H1 (cell line): Measurements from ENCODE around the gene CDR2L. TPM values are rescaled to one million over a fixed set of nuclear protein-coding genes. Genes with fewer than 3 reads are reported as not detected.

Experiments used
- CTCF ChIA-PET: fragments of 300-600 bp; sonication (Branson Sonifier 250); formaldehyde crosslinking; loops from one replicate; lab custom pipeline; 2021; ENCODE audit not compliant: partially characterized antibody; lab: Charles Lee
- POLR2A ChIA-PET: fragments of 300-600 bp; sonication (Branson Sonifier 250); formaldehyde crosslinking; loops from one replicate; lab custom pipeline; 2021; ENCODE audit warnings: inconsistent platforms; ENCODE audit not compliant: partially characterized antibody; lab: Charles Lee
- DNase-seq, 2 experiments: peaks; one replicate each; pipeline versions ENCODE4 v3.0.0 to v3.0.0-alpha.2; 2010 to 2022; ENCODE audit warnings: low spot score in 2 of 2, low read depth in 1 of 2, mixed read lengths in 1 of 2
- FAIRE-seq: peaks from 2 replicates; lab custom pipeline; 2011; peaks lifted over from hg19 to GRCh38; lab: Jason Lieb, UNC
- H2AFZ ChIP-seq: 2 replicates; pipeline ENCODE4 v1.8.1; 2012; ENCODE audit warnings: low read length, inconsistent platforms
- H2AK5ac ChIP-seq: 2 replicates; pipeline ENCODE4 v1.6.1; 2013; ENCODE audit warnings: low read depth, low read length
- H2BK120ac ChIP-seq: replicated peaks from 2 replicates; pipeline ENCODE3; 2013; ENCODE audit warnings: low read depth, low read length, inconsistent platforms
- H2BK12ac ChIP-seq: 2 replicates; pipeline ENCODE4 v1.6.1; 2013; ENCODE audit warnings: low read depth, low read length
- H2BK15ac ChIP-seq: 2 replicates; pipeline ENCODE4 v1.6.1; 2013; ENCODE audit warnings: low read length
- H2BK20ac ChIP-seq: 2 replicates; pipeline ENCODE4 v1.6.1; 2013; ENCODE audit warnings: low read length
- H2BK5ac ChIP-seq: 2 replicates; pipeline ENCODE4 v1.6.1; 2013; ENCODE audit warnings: low read depth, low read length
- H3K14ac ChIP-seq: 2 replicates; pipeline ENCODE4 v1.6.1; 2013; ENCODE audit warnings: inconsistent platforms; ENCODE audit not compliant: insufficient read length
- H3K18ac ChIP-seq: 2 replicates; pipeline ENCODE4 v1.6.1; 2013; ENCODE audit warnings: low read length; ENCODE audit errors: extremely low read depth
- H3K23ac ChIP-seq: 2 replicates; pipeline ENCODE4 v1.6.1; 2013; ENCODE audit warnings: inconsistent platforms; ENCODE audit not compliant: insufficient read length
- H3K23me2 ChIP-seq: 2 replicates; pipeline ENCODE4 v1.6.1; 2013; ENCODE audit warnings: low read depth, low read length
- H3K27ac ChIP-seq: 2 replicates; pipeline ENCODE4 v1.6.1; 2011; ENCODE audit warnings: low read depth, low read length, inconsistent platforms
- H3K27me3 ChIP-seq, 4 experiments: replicated peaks in 1 of 4; 1 replicate in 1 of 4; 2 replicates in 3 of 4; pipeline versions ENCODE4 v1.6.1 to v1.8.1; 2011 to 2013; ENCODE audit warnings: low read length in 3 of 4, mild to moderate bottlenecking in 3 of 4, inconsistent platforms in 2 of 4, mixed read lengths in 2 of 4, moderate library complexity in 1 of 4; ENCODE audit not compliant: control insufficient read depth in 3 of 4, insufficient read depth in 3 of 4; ENCODE audit errors: extremely low read depth in 1 of 4
- H3K36me3 ChIP-seq, 4 experiments: 2 replicates each; pipeline versions ENCODE4 v1.6.1 to v1.8.1; 2011 to 2013; ENCODE audit warnings: mild to moderate bottlenecking in 4 of 4, low read length in 3 of 4, moderate library complexity in 2 of 4, control low read depth in 1 of 4, inconsistent platforms in 1 of 4; ENCODE audit not compliant: insufficient read depth in 4 of 4, control insufficient read depth in 2 of 4
- H3K4ac ChIP-seq: replicated peaks from 2 replicates; pipeline ENCODE3; 2013; ENCODE audit warnings: low read length, low read depth, mixed read lengths, inconsistent platforms; ENCODE audit not compliant: insufficient read length
- H3K4me1 ChIP-seq, 4 experiments: replicated peaks in 1 of 4; 1 replicate in 1 of 4; 2 replicates in 3 of 4; pipeline versions ENCODE4 v1.6.1 to v1.8.1; 2011 to 2013; ENCODE audit warnings: low read length in 3 of 4, inconsistent platforms in 2 of 4, mixed read lengths in 1 of 4; ENCODE audit not compliant: insufficient read depth in 4 of 4, control insufficient read depth in 3 of 4
- H3K4me2 ChIP-seq, 2 experiments: 2 replicates each; pipeline versions ENCODE4 v1.6.1 to v1.8.1; 2011 to 2013; ENCODE audit warnings: low read depth in 2 of 2, low read length in 2 of 2, control low read depth in 1 of 2, inconsistent platforms in 1 of 2, mild to moderate bottlenecking in 1 of 2; ENCODE audit not compliant: insufficient read depth in 1 of 2
- H3K4me3 ChIP-seq, 4 experiments: fragments of 200-600, 300-600 bp in 1 of 4; sonication (generic), shearing (Covaris generic), sonication (Bioruptor Twin) in 1 of 4; 2 replicates each; pipeline versions ENCODE4 v1.5.1 to v1.8.1; 2011 to 2016; ENCODE audit warnings: low read length in 4 of 4, low read depth in 3 of 4, control low read depth in 2 of 4, inconsistent platforms in 2 of 4, mild to moderate bottlenecking in 2 of 4, mixed read lengths in 1 of 4, moderate library complexity in 1 of 4; ENCODE audit not compliant: insufficient read depth in 2 of 4; ENCODE audit errors: extremely low read depth in 1 of 4
- H3K56ac ChIP-seq: replicated peaks from 2 replicates; pipeline ENCODE3; 2013; ENCODE audit warnings: low read depth, mild to moderate bottlenecking, mixed read lengths, low read length, inconsistent platforms; ENCODE audit not compliant: insufficient read length
- H3K79me1 ChIP-seq: 2 replicates; pipeline ENCODE4 v1.6.1; 2013; ENCODE audit warnings: low read depth, low read length, control low read depth
- H3K79me2 ChIP-seq, 2 experiments: 2 replicates each; pipeline versions ENCODE4 v1.6.1 to v1.8.1; 2012 to 2013; ENCODE audit warnings: low read length in 2 of 2, mild to moderate bottlenecking in 2 of 2, inconsistent platforms in 1 of 2; ENCODE audit not compliant: insufficient read depth in 2 of 2, control insufficient read depth in 1 of 2
- H3K9ac ChIP-seq, 4 experiments: replicated peaks in 1 of 4; 1 replicate in 1 of 4; 2 replicates in 3 of 4; pipeline versions ENCODE4 v1.6.1 to v1.8.1; 2011 to 2013; ENCODE audit warnings: low read depth in 3 of 4, low read length in 3 of 4, control low read depth in 2 of 4, mild to moderate bottlenecking in 2 of 4, moderate library complexity in 2 of 4, inconsistent platforms in 1 of 4; ENCODE audit errors: extremely low read depth in 1 of 4
- H3K9me3 ChIP-seq, 2 experiments: 2 replicates each; pipeline versions ENCODE4 v1.6.1 to v1.8.1; 2012 to 2013; ENCODE audit warnings: mild to moderate bottlenecking in 2 of 2, moderate library complexity in 2 of 2, control low read depth in 1 of 2, inconsistent platforms in 1 of 2, low read depth in 1 of 2, low read length in 1 of 2, mixed read lengths in 1 of 2; ENCODE audit not compliant: insufficient read depth in 2 of 2
- H4K20me1 ChIP-seq, 2 experiments: replicated peaks in 1 of 2; 2 replicates each; pipeline versions ENCODE3 to v1.8.1; 2011 to 2013; ENCODE audit warnings: inconsistent platforms in 2 of 2, low read length in 2 of 2, mild to moderate bottlenecking in 1 of 2; ENCODE audit not compliant: insufficient read depth in 2 of 2, control insufficient read depth in 1 of 2
- H4K5ac ChIP-seq: 2 replicates; pipeline ENCODE4 v1.6.1; 2013; ENCODE audit warnings: low read length, low read depth, mixed read lengths, inconsistent platforms; ENCODE audit not compliant: insufficient read length
- H4K8ac ChIP-seq: 2 replicates; pipeline ENCODE4 v1.8.0; 2013; ENCODE audit warnings: mild to moderate bottlenecking, moderate library complexity, low read length, inconsistent platforms; ENCODE audit not compliant: insufficient read depth; ENCODE audit errors: extremely low read depth
- H4K91ac ChIP-seq: replicated peaks from 2 replicates; pipeline ENCODE3; 2013; ENCODE audit warnings: low read length, mixed read lengths, inconsistent platforms; ENCODE audit not compliant: insufficient read length
- BRCA1 ChIP-seq: IDR thresholded peaks from 2 replicates; pipeline ENCODE4 v1.6.1; 2012; ENCODE audit warnings: low read depth, low read length, improper control_type of control experiment
- CHD2 ChIP-seq: IDR thresholded peaks from 2 replicates; pipeline ENCODE4 v1.6.1; 2012; ENCODE audit warnings: low read length, improper control_type of control experiment
- EP300 ChIP-seq, 2 experiments: IDR thresholded peaks; 1 replicate in 1 of 2; 2 replicates in 1 of 2; pipeline ENCODE4 v1.6.1; 2011 to 2012; ENCODE audit warnings: low read depth in 2 of 2, low read length in 2 of 2, mild to moderate bottlenecking in 2 of 2, borderline replicate concordance in 1 of 2, inconsistent platforms in 1 of 2, moderate library complexity in 1 of 2
- HDAC2 ChIP-seq, 2 experiments: fragments of 300-600 bp in 1 of 2; sonication (generic) in 1 of 2; IDR thresholded peaks; 2 replicates each; pipeline ENCODE4 v1.6.1; 2011 to 2012; ENCODE audit warnings: low read depth in 2 of 2, low read length in 2 of 2, mild to moderate bottlenecking in 2 of 2, moderate library complexity in 2 of 2, borderline replicate concordance in 1 of 2, inconsistent platforms in 1 of 2
- KDM4A ChIP-seq: IDR thresholded peaks from one replicate; pipeline ENCODE4 v1.7.1; 2012; ENCODE audit warnings: low read depth, mild to moderate bottlenecking, moderate library complexity, low read length, inconsistent platforms; ENCODE audit not compliant: severe bottlenecking
- NANOG ChIP-seq: IDR thresholded peaks from 2 replicates; pipeline ENCODE4 v1.6.1; 2011; ENCODE audit warnings: low read length, low read depth, mild to moderate bottlenecking, inconsistent platforms; ENCODE audit not compliant: insufficient read depth, poor library complexity, severe bottlenecking
- TAF7 ChIP-seq: optimal IDR thresholded peaks from 2 replicates; pipeline ENCODE3; 2011; ENCODE audit warnings: low read depth, mild to moderate bottlenecking, inconsistent platforms, low read length, moderate library complexity, borderline replicate concordance
- YY1 ChIP-seq: IDR thresholded peaks from 2 replicates; pipeline ENCODE4 v1.6.1; 2011; ENCODE audit warnings: low read depth, mild to moderate bottlenecking, low read length
- WGBS, 2 experiments: shearing (Covaris generic) in 1 of 2; methylation state at CpG; one replicate each; pipeline versions ENCODE4 v1.1.6 to v1.1.7; 2013 to 2015; ENCODE audit warnings: low lambda C conversion rate in 2 of 2, mixed read lengths in 2 of 2, inconsistent platforms in 1 of 2, low coverage in 1 of 2, missing lambda C conversion rate in 1 of 2; ENCODE audit not compliant: insufficient replicate concordance in 2 of 2, insufficient coverage in 1 of 2, insufficient read length in 1 of 2; ENCODE audit errors: extremely low coverage in 1 of 2, missing lambda C conversion rate in 1 of 2; 5-methylcytosine and 5-hydroxymethylcytosine counted together
- polyA plus RNA-seq, 7 experiments: library from polyadenylated mRNA; depleted of rRNA in 3 of 7; stranded (reverse) in 5 of 7; unstranded in 2 of 7; fragments of >200 nt in 5 of 7; fragments of 200-250 nt in 2 of 7; gene quantifications; 1 replicate in 5 of 7; 2 replicates in 1 of 7; 4 replicates in 1 of 7; pipeline versions ENCODE4 v1.2.1 to v1.2.3, GENCODE V29; 2011 to 2013; ENCODE audit warnings: missing spikeins in 2 of 7, mixed read lengths in 2 of 7
- total RNA-seq: library from RNA; stranded (reverse); fragmentation: NEBNext Ultra II Directional; extraction: Animal tissue kit (Norgen Biotek cat#: 25700); gene quantifications from 2 replicates; pipeline ENCODE4 v1.2.1, GENCODE V29; 2021
- TF ChIP-seq, protein P1 (sequence below): IDR thresholded peaks from 2 replicates; pipeline ENCODE4 v1.6.1; 2012; ENCODE audit warnings: low read length, inconsistent platforms
- TF ChIP-seq, protein P2 (sequence below): IDR thresholded peaks from 2 replicates; pipeline ENCODE4 v1.6.1; 2012; ENCODE audit warnings: inconsistent platforms

The CDR2L gene
- total and polyA plus RNA-seq, 2 of the 8 experiments (the other 6 are each of a cell fraction or from before 2014, with no cell fraction given), result 20.4 to 38.1 TPM

GRCh38 chr17:75012096-75012345 lies 24.6 kb downstream of the CDR2L start:
- H4K8ac ChIP-seq, result peak overlapping the region; percentile 79; the same call in 1 of the 2 replicates
- no peak overlapping the region for H3K23ac ChIP-seq
- no peak overlapping the region for H2BK20ac ChIP-seq
- no peaks in the 10 kb centered on the region for H3K9me3 ChIP-seq
- 35% methylated on average over 5 of the region's 5 CpGs; no CpG with 5 or more reads in 1 of the 2 experiments for WGBS, 2 experiments
- peak overlapping the region; percentile 20 for H4K5ac ChIP-seq
- H3K4me1 ChIP-seq, result peaks cover 0 to 15% (median 4%) of the 10 kb centered on the region in 4 experiments; a peak in 5 of 7 replicates
- no peak for FAIRE-seq
- H3K4me2 ChIP-seq, result peak overlapping the region; percentile 66 to 84
- no peak for DNase-seq
- peak overlapping the region; percentile 6 for H2BK5ac ChIP-seq
- H3K4ac ChIP-seq, result peak overlapping the region; percentile 84
- POLR2A ChIA-PET, result interaction anchor here (0.7 to 5.8 kb wide), 33 partner anchors 8 to 394 kb away, joined by 3 to 87 read pairs (median 5); partner anchors contain the start of genes ATP5PD, CDR2L, GRB2 and HID1
- peaks cover 0 to 14% of the 10 kb centered on the region in 2 experiments; a peak in 2 of 4 replicates for H3K79me2 ChIP-seq
- H3K27ac ChIP-seq, result peak overlapping the region; percentile 46; the same call in 1 of the 2 replicates
- H3K14ac ChIP-seq, result no peak overlapping the region
- H2BK120ac ChIP-seq, result no peak overlapping the region
- peak overlapping the region; percentile 48; the same call in 1 of the 2 replicates for H3K18ac ChIP-seq
- peak overlapping the region; percentile 78 for H3K56ac ChIP-seq
- H2BK15ac ChIP-seq, result no peak overlapping the region
- H3K36me3 ChIP-seq, result peaks cover 0 to 4% (median 0%) of the 10 kb centered on the region in 4 experiments; a peak in 4 of 8 replicates
- CTCF ChIA-PET, result interaction anchor here (0.7 to 20.3 kb wide), 24 partner anchors 10 to 267 kb away, joined by 3 to 345 read pairs (median 5); partner anchors contain the start of gene CDR2L
- H3K23me2 ChIP-seq, result peaks cover 6% of the 10 kb centered on the region; the same call in 1 of the 2 replicates
- no peak overlapping the region for H2AFZ ChIP-seq
- H3K27me3 ChIP-seq, result no peaks in the 10 kb centered on the region
- H3K9ac ChIP-seq, result peak overlapping the region in 3 of 4 experiments; percentile 22 to 51 (median 35); a peak in 3 of 7 replicates
- no peak overlapping the region for H2AK5ac ChIP-seq
- peak overlapping the region; percentile 82 for H4K91ac ChIP-seq
- H3K79me1 ChIP-seq, result no peaks in the 10 kb centered on the region; the same call in 1 of the 2 replicates
- peak overlapping the region; percentile 75; the same call in 1 of the 2 replicates for H2BK12ac ChIP-seq
- H4K20me1 ChIP-seq, result no peaks in the 10 kb centered on the region
- H3K4me3 ChIP-seq, result peak overlapping the region; percentile 31 to 84 (median 41)
- no peak for TF ChIP-seq TAF7
- TF ChIP-seq, protein P1, sequence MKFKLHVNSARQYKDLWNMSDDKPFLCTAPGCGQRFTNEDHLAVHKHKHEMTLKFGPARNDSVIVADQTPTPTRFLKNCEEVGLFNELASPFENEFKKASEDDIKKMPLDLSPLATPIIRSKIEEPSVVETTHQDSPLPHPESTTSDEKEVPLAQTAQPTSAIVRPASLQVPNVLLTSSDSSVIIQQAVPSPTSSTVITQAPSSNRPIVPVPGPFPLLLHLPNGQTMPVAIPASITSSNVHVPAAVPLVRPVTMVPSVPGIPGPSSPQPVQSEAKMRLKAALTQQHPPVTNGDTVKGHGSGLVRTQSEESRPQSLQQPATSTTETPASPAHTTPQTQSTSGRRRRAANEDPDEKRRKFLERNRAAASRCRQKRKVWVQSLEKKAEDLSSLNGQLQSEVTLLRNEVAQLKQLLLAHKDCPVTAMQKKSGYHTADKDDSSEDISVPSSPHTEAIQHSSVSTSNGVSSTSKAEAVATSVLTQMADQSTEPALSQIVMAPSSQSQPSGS, result no peak
- no peak for TF ChIP-seq KDM4A
- TF ChIP-seq BRCA1, result no peak
- TF ChIP-seq CHD2, result no peak
- no peak for TF ChIP-seq EP300 (IDR thresholded peaks at IDR 0.05; ENCODE audit: borderline replicate concordance in 1 of 2, low read depth in 2 of 2, low read length in 2 of 2)
- TF ChIP-seq, protein P2, sequence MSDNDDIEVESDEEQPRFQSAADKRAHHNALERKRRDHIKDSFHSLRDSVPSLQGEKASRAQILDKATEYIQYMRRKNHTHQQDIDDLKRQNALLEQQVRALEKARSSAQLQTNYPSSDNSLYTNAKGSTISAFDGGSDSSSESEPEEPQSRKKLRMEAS, result no peak
- no peak for TF ChIP-seq YY1
- TF ChIP-seq HDAC2 (IDR thresholded peaks at IDR 0.05; ENCODE audit: borderline replicate concordance in 1 of 2, low read depth in 2 of 2, low read length in 2 of 2), result no peak
- TF ChIP-seq NANOG, result no peak
